GM12864 (cell line): ENCODE measurements around the gene SCAI.
A peak's percentile ranks its signal among the peaks of the same experiment; 100 is the strongest.

Experiments
- DNase-seq: peaks from one replicate; pipeline ENCODE4 v3.0.0-alpha.2; 2011; ENCODE audit warnings: low read depth
- H3K4me3 ChIP-seq: 2 replicates; pipeline ENCODE4 v1.5.1; 2011; ENCODE audit warnings: mild to moderate bottlenecking, low read depth, low read length, control low read depth
- TF ChIP-seq, protein P1 (sequence below): IDR thresholded peaks from 2 replicates; pipeline ENCODE4 v1.5.1; 2011; ENCODE audit warnings: low read depth, mild to moderate bottlenecking, moderate library complexity, low read length, control low read depth, inconsistent platforms; ENCODE audit errors: missing control alignments

The SCAI gene

GRCh38 chr9:125137200-125137599, 6.1 kb downstream of the SCAI start:
- no peak overlapping the region for H3K4me3 ChIP-seq
- no peak for DNase-seq
- TF ChIP-seq, protein P1, sequence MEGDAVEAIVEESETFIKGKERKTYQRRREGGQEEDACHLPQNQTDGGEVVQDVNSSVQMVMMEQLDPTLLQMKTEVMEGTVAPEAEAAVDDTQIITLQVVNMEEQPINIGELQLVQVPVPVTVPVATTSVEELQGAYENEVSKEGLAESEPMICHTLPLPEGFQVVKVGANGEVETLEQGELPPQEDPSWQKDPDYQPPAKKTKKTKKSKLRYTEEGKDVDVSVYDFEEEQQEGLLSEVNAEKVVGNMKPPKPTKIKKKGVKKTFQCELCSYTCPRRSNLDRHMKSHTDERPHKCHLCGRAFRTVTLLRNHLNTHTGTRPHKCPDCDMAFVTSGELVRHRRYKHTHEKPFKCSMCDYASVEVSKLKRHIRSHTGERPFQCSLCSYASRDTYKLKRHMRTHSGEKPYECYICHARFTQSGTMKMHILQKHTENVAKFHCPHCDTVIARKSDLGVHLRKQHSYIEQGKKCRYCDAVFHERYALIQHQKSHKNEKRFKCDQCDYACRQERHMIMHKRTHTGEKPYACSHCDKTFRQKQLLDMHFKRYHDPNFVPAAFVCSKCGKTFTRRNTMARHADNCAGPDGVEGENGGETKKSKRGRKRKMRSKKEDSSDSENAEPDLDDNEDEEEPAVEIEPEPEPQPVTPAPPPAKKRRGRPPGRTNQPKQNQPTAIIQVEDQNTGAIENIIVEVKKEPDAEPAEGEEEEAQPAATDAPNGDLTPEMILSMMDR: no peak

GRCh38 chr9:125134976-125135375, 8.4 kb downstream of the SCAI start:
- H3K4me3 ChIP-seq: no peak overlapping the region
- TF ChIP-seq, protein P1: no peak
- DNase-seq: no peak

GRCh38 chr9:125133403-125134329, 9.7 kb downstream of the SCAI start:
- no peak overlapping the region for H3K4me3 ChIP-seq
- DNase-seq: no peak
- TF ChIP-seq, protein P1: no peak

DNA sequence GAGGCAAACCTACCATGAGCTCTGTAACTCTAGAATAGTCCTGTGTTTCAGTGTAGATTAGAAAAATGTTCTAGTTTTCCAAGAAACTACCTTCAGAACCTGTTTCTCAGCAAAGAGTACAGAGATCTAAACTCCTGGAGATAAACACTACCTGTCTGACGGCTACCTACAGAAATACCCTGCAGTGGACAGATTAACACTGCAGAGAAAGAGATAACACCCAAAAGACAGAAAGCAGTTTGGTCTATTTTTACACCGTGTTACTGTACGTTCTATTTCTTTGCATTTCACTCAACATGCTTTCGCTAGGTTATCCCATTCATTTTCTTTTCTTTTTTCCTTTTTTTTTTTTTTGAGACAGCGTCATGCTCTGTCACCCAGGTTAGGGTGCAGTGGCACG, 11.6 kb downstream of the SCAI start:
- TF ChIP-seq, protein P1: no peak
- DNase-seq: no peak
- no peak overlapping the region for H3K4me3 ChIP-seq

DNA sequence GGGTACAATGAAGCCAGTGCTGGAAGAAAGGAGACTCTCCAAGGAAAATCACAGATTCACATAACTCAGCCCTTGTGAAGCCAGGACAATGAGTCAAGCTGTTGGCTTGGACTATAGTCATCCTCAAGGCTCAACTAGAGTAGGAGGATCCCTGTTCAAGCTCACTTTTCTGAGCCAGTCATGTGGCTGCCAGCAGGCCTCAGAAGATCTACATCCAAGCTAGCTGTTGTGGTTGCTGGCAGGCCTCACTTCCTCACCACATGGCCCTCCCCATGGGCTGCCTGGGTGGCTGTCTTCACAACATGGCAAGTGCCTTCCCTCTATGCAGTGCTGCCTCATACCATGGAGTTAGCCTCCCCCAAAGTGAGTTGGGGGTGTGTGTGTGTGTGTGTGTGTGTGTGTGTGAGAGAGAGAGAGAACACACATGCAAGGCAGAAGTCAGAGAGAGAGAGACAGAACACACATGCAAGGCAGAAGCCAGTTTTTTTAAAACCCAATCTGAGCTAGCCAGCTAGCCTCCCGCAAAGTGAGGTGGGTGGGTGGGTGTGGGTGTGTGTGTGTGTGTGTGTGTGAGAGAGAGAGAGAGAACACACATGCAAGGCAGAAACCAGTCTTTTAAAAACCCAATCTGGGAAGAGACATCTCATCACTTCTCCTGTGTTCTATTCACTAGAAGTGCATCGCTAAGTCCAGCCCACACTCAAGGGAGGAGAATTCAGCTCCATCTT, 17.1 kb downstream of the SCAI start:
- peak; percentile 65 for DNase-seq
- no peak overlapping the region for H3K4me3 ChIP-seq

GRCh38 chr9:125125523-125125922, 17.8 kb downstream of the SCAI start:
- no peak overlapping the region for H3K4me3 ChIP-seq
- DNase-seq: no peak
- TF ChIP-seq, protein P1: no peak

More for the DNA sequence above, 17.1 kb downstream of the SCAI start:
- TF ChIP-seq, protein P1: no peak
